HG03196 (cell line): ENCODE results near the gene SLC52A3.
"Not testable (repeated sequence)": the region's sequence is repeated elsewhere in the genome, so short reads cannot be mapped to it uniquely, and the experiment has no call there.

ENCODE experiments used
- ATAC-seq: cut with Tn5 transposase; IDR thresholded peaks from one replicate; pipeline ENCODE4 v1.9.1; 2021; ENCODE audit not compliant: unreplicated experiment

Gene SLC52A3

DNA sequence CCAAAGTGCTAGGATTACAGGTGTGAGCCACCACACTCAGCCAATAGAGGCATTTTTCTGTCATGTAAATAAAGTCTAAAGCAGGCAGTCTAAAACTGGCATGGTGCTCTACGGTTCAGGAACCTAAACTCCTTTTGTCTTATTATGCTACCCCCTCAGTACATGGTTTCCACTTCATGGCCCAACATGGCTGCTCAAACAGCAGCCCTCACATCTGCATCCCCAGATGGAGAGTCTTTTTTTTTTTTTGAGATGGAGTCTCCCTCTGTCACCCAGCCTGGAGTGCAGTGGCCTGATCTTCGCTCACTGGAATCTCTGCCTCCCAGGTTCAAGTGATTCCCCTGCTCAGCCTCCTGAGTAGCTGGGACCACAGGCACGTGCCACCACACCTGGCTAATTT is 38.3 kb downstream of the SLC52A3 start:
- ATAC-seq, result no peak

DNA sequence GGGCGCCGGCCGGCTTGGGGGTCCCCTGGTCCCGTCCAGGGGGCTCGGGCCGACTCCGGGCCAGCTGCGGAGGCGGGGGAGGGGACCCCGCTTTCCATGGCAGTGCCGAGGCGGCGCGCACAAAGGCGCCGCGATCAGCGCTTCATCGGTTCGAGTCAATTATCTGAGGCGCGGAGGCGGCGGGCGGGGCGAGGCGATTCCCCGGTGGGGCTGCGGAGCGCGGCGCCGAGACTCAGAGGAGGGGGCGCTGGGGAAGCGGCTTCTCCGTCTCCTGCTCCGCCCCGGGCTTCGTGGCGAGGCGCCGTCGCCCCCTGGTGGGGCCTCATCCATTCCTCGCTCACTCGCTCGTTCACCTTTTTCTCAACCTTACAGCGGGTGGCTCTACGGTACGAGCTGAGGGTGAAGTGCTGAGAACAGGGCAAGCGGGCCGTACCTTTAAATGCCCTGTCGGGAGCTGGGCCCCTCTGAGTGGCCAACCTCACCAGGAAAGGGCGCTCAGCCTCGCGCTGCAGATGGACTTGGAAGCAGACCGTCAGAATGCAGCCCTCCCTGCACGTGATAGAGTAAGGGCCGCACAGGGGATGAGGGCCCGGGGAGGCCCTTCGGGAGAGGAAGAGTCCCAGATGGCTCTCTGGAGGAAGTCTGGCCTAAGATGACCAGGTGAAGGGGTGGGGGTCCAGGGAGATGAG is 39.9 kb downstream of the SLC52A3 start:
- no peak for ATAC-seq

DNA sequence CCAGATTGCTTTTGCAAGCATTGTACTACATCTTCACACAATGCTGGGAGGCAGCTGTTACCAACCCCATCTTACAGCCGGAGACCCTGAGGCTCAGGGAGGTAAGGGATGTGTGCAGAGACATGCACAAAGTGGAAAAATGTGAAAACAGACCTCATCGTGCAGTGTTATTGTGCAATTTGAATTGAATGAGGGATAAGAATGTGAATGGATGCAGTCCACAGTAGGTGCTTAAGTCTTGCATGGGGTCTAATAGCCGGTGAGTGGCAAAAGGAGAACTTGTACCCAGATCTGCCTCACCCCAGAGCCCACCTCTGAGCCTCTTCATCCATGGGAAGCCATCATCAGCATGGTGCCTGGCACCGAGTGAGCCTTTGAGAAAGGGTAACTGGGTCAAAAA is 42.1 kb downstream of the SLC52A3 start:
- ATAC-seq, result no peak

DNA sequence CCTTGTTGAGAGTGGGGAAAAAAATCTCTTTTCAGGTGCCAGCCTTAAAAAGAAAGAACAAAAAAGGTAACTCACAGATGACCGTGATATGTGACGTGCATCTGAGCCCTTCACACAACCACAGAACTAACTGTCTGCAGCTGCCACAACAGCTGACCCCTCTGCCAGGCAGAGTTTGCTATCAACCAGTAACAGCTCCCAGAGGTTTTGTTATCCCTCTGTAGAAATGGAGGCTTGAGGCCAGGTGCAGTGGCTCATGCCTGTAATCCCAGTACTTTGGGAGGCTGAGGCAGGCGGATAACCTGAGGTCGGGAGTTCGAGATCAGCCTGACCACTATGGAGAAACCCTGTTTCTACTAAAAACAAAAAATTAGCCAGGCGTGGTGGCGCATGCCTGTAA is 42.8 kb downstream of the SLC52A3 start:
- ATAC-seq, result no peak

DNA sequence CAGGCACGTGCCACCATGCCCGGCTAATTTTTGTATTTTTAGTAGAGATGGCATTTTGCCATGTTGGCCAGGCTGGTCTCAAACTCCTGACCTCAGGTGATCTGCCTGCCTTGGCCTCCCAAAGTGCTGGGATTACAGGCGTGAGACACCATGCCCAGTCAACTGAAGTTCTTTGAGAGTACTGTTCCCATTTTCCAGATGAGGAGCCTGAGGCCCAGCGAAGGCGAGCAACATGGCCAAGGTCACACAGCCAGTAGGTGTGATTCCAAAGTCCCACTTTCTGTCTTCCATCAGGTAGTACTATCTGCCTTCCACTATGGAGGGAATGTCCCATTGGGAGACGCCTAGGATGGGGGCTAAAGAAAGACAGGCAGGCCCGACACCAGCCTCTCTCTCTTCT is 43.5 kb downstream of the SLC52A3 start:
- not testable (repeated sequence) for ATAC-seq

DNA sequence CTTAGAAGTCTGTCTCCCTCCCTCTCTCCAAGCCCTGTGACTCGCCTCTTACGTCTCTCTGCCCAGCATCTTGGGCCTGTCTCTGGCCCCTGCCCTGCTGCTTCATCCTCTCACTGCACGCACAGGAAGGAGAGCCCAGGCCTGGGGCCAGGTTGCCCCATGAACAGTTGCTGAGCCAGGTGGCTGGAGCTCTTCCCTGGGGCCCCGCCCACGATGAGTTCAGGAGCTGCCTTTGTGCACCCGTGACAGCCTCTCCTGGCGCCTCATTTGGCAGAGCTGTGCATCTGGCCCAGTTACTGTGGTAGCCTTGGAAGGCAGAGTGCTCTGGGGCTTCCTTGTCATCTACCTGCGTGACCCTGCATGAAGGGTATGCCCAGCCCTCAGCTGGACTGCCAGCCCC is 44.5 kb downstream of the SLC52A3 start:
- no peak for ATAC-seq

DNA sequence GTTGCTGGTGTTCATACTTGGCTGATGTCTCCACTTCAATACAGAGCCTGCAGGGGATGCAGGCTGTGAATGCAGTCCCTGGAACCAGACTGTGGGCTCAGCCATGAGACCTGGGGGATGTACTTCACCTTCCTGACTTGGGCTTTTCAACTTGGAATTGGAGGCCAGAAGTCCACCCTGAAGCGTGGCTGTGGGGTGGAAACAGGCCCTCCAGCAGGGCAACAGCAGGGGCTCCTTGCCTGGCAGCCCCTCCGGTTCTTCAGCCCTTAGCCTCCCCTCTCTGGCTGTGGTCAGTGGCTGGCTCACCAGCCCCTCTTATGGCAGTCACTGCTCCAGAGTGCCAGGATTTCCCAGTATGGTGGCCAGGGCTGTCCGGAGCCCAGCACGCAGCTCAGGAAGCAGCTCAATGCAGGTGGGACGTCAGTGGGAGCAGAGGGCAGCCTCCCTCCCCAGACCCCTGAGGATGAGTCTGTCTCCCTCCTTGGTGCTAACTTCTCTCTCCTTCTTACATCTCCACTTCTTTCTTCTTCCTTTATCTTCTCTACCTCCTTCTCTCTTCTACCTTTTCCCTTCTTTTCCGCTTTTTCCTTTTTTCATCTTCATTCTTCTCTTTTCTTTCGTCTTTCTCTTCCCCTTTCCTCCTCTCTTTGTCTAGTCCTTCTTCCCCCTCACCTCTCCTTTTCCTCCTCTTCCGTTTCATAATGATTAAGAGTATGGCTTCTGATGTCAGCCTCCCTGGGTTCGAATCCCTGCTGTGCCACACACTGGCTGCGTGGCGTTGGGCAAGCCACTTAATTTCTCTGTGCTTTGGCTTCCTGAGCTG is 45.3 kb downstream of the SLC52A3 start:
- ATAC-seq, result no peak

DNA sequence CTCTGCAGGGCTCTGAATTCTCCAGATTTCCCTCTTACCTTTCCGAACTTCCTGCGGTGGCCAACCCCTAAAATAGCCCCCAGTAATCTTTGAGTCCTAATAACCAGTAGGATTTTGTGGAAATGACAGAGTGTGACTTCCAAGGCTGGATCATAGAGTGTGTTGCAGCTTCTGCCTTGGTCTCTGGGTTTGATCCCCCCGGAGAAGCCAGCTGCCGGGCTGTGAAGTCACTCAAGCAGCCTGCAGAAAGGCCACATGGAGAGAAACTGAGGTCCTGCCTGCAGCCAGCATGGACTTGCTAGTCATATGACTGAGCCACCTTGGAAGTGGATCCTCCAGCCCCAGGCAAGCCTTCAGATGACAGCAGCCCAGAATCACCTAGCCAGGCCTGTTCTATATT is 46.4 kb downstream of the SLC52A3 start:
- no peak for ATAC-seq

DNA sequence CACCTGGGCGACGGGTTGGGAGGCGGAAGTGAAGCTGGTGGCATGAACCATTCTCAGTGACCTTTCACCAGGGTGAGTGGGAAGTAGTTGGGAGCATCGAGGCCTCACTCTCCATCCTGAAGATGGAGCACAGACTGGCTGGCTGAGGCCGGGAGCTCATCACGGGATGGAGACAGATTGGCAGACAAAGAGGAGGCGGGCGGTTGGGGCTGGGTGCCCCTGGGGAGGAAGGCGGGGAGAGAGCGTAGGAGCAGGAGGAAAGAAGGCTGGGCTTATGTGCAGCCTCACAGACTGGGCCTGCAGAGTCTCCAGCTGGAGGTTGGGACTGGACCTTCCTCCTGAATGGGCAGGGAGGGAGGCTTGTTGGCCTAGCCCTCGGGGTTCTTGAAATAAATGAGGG is 48.5 kb downstream of the SLC52A3 start:
- ATAC-seq, result no peak

DNA sequence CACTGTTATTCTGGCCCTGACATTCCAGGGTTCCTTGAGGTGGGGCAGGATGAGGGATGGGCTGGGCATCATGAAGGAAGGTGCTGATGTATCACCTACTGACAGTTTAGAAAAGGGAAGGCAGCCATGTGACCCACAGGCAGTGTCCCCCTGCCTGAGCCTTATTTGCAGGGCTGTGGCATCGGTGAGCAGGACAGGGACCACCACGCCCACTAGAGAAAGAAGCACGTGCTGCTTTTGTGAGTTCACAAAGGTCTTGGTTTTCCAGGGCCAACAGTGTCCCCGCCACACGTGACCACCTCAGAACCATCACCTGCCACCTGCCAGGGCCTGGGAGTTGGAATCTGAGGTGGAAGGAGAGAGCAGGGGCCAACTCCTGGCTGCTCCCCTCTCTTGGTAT is 49.2 kb downstream of the SLC52A3 start:
- ATAC-seq, result no peak

DNA sequence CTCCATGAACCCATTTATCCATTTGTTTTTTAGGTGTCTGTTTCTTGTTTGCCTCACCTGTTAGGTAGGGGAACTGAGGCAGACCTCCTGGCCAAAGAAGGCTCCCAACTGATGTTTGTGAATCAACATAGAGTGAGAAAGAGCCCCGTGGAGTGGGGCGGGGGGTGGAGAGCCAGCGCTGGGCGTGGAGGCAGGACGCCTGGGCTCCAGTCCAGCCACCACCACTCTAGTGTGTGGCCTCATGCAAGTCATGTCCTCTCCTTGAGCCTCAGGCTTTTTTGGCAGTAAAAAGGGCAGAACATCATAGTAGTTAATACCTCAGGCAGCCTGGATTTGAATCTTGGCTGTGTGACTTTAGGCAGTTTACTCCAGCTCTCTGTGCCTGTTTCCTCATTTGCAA is 50.5 kb downstream of the SLC52A3 start:
- no peak for ATAC-seq

DNA sequence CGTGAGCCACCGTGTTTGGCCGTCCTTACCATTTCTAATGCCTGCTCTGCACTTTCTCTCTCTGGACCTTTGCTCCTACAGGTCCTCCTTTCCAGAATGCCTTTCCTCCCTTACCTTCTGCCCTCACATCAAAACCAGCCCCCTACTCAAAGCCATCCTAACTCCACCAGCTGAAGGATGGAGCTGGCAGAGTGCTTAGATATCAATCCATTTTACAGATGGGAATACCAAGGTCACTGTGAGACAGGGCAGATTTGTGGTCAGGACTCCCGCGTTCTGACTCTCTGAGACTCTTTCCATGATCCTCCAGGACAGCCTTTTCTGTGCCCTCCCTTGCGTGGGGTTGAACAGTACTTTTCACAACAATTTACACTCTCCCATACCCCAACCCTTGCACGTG is 51.0 kb downstream of the SLC52A3 start:
- no peak for ATAC-seq

DNA sequence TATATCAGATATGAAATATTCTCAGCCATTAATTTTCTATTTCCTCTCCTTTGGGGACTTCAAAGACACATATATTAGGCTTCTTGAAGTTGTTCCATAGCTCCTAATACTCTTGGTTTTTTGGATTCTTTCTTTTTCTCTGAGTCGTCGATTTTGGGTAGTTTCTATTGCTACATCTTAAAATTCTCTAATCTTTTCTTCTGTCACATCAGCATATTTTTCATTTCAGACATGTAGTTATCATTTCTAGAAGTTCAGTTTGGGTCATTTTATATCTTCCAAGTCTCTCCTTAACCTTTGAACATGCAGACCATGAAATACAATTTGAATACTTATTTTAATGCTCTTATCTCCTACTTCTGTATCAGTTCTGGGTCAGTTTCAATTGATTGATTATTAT is 53.8 kb downstream of the SLC52A3 start:
- no peak for ATAC-seq

DNA sequence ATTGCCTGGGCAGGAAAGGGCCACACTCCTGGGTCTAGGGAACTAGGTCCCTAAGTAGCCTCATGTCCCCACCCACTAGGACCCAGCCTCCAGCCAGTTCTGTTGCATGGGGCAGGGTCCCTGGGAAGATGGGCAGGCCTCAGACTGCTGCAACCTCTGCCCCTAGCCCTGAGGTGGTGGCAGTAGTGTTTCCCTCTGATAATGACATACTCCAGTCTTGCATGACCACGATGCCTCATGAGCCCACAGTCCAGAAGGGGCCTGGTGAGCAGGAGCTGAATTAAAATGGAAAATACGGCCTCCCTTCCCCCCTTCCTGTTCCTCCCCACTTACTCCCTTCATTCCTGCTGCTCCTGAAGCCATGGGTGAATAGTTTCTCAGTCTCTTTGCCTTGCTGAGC is 56.7 kb downstream of the SLC52A3 start:
- ATAC-seq, result no peak

DNA sequence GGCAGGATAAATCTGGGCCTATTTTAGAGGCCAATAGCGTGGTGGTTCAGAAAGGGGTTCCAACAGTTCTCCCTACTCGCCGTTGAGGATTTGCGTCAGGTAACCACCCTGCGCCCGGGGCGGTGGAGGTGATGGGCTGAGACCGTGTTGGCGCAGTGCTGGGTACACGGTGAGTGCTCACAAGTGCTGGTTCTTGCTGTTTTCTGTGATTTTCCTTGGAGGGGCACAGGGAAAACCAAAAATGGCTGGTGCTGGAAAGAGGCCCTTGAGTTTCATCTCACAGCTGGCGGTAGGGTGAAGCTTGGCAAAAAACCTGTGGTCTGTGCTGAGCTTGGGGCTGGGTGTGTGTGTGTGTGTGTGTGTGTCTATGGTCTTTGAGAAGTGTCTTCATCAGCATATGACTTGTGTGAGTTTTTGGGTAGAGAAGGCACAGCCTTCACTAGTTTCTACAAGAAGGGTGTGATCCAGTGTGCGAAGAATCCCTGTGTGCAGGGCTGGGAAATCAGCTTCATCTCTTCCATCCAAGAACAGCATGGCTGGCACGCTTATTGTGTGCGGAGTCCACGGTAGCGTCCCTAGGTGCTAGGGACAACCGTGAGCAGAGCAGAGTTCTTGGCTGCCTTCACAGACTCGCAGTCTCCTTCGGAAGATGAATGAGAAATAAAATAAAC is 57.4 kb downstream of the SLC52A3 start:
- ATAC-seq, result no peak
